GM18858 (cell line): ENCODE data around the gene UBR3.
"Not testable (repeated sequence)": the region's sequence is repeated elsewhere in the genome, so short reads cannot be mapped to it uniquely, and the experiment has no call there.

Source experiments
- ATAC-seq: cut with Tn5 transposase; IDR thresholded peaks from one replicate; pipeline ENCODE4 v1.9.1; 2021; ENCODE audit not compliant: unreplicated experiment

Gene UBR3

GRCh38 chr2:169867579-169867978 lies 40.3 kb downstream of the UBR3 start:
- ATAC-seq: no peak

GRCh38 chr2:169868951-169869350 lies 41.7 kb downstream of the UBR3 start:
- no peak for ATAC-seq

GRCh38 chr2:169871369-169871768 lies 44.1 kb downstream of the UBR3 start:
- not testable (repeated sequence) for ATAC-seq

GRCh38 chr2:169871994-169872393 lies 44.7 kb downstream of the UBR3 start:
- ATAC-seq: no peak

GRCh38 chr2:169877398-169877797 lies 50.1 kb downstream of the UBR3 start:
- no peak for ATAC-seq

- no peak for ATAC-seq
Observed at GRCh38 chr2:169887120-169887519, 59.9 kb downstream of the UBR3 start.

- no peak for ATAC-seq
Observed at GRCh38 chr2:169891593-169892298, 64.5 kb downstream of the UBR3 start.

GRCh38 chr2:169892951-169893350 lies 65.7 kb downstream of the UBR3 start:
- ATAC-seq: no peak

- no peak for ATAC-seq
Observed at GRCh38 chr2:169895294-169895985, 68.2 kb downstream of the UBR3 start.

GRCh38 chr2:169897834-169898233 lies 70.6 kb downstream of the UBR3 start:
- no peak for ATAC-seq

- not testable (repeated sequence) for ATAC-seq
Observed at GRCh38 chr2:169900103-169900502, 72.8 kb downstream of the UBR3 start.

GRCh38 chr2:169900686-169901085 lies 73.4 kb downstream of the UBR3 start:
- ATAC-seq: no peak

- ATAC-seq: no peak
Observed at GRCh38 chr2:169906731-169907130, 79.5 kb downstream of the UBR3 start.

- ATAC-seq: no peak
Observed at GRCh38 chr2:169909376-169909775, 82.1 kb downstream of the UBR3 start.

GRCh38 chr2:169910109-169910799 lies 83.0 kb downstream of the UBR3 start:
- ATAC-seq: no peak

GRCh38 chr2:169911119-169911518 lies 83.9 kb downstream of the UBR3 start:
- no peak for ATAC-seq

GRCh38 chr2:169916623-169917022 lies 89.4 kb downstream of the UBR3 start:
- no peak for ATAC-seq

GRCh38 chr2:169923977-169924376 lies 96.7 kb downstream of the UBR3 start:
- ATAC-seq: no peak

GRCh38 chr2:169925968-169926367 lies 98.7 kb downstream of the UBR3 start:
- no peak for ATAC-seq

GRCh38 chr2:169928463-169928864 lies 101.2 kb downstream of the UBR3 start:
- ATAC-seq: no peak

GRCh38 chr2:169933124-169933711 lies 106.0 kb downstream of the UBR3 start:
- no peak for ATAC-seq

GRCh38 chr2:169936652-169937051 lies 109.4 kb downstream of the UBR3 start:
- not testable (repeated sequence) for ATAC-seq
